IMR-90 (cell line): ENCODE measurements around the gene GSG1L. TPM values are rescaled to one million over a fixed set of nuclear protein-coding genes. Genes with fewer than 3 reads are reported as not detected.

Experiments used
- ATAC-seq: fragments of 200-7000 bp; cut with Tn5 transposase; 2 replicates; pipeline ENCODE4 v1.9.1; 2020; ENCODE audit warnings: low read depth, mild to moderate bottlenecking, moderate library complexity
- BruUV-seq: library from RNA; stranded (reverse); fragments of 400-500 nt; replicated peaks from 2 replicates; lab custom pipeline; 2021; lab: Mats Ljungman, UMichigan
- CTCF ChIA-PET: fragments of 300-600 bp; formaldehyde crosslinking; extraction: SDS; loops from one replicate; lab custom pipeline; 2021; ENCODE audit warnings: antibody characterized with exemption; lab: Yijun Ruan, JAX
- POLR2A ChIA-PET: fragments of 300-600 bp; sonication (Branson Sonifier 250); formaldehyde crosslinking; loops from one replicate; lab custom pipeline; 2022; ENCODE audit warnings: antibody characterized with exemption; ENCODE audit not compliant: unreplicated experiment; lab: Charles Lee
- DNase-seq: peaks from one replicate; pipeline ENCODE4 v3.0.0; 2013
- H2AFZ ChIP-seq: replicated peaks from 2 replicates; pipeline ENCODE3; 2013; ENCODE audit warnings: low read length, mild to moderate bottlenecking; ENCODE audit not compliant: poor library complexity
- H2AK5ac ChIP-seq: 2 replicates; pipeline ENCODE4 v1.6.1; 2013; ENCODE audit warnings: low read depth, low read length, inconsistent platforms
- H2AK9ac ChIP-seq: replicated peaks from 2 replicates; pipeline ENCODE3; 2013; ENCODE audit warnings: mild to moderate bottlenecking, low read depth, low read length, moderate library complexity; ENCODE audit not compliant: poor library complexity
- H2BK120ac ChIP-seq: 2 replicates; pipeline ENCODE4 v1.6.1; 2013; ENCODE audit warnings: low read depth, low read length, inconsistent platforms
- H2BK15ac ChIP-seq: 3 replicates; pipeline ENCODE4 v1.6.1; 2013; ENCODE audit warnings: low read depth, low read length, inconsistent platforms
- H2BK20ac ChIP-seq: 2 replicates; pipeline ENCODE4 v1.6.1; 2013; ENCODE audit warnings: low read depth, mild to moderate bottlenecking, inconsistent platforms, low read length, moderate library complexity
- H2BK5ac ChIP-seq: 2 replicates; pipeline ENCODE4 v1.6.1; 2013; ENCODE audit warnings: mild to moderate bottlenecking, low read depth, low read length, inconsistent platforms; ENCODE audit not compliant: poor library complexity, severe bottlenecking
- H3K14ac ChIP-seq: replicated peaks from 2 replicates; pipeline ENCODE4 v1.6.1; 2013; ENCODE audit warnings: low read depth, low read length, inconsistent platforms
- H3K18ac ChIP-seq: 2 replicates; pipeline ENCODE4 v1.6.1; 2013; ENCODE audit warnings: low read depth, low read length, control low read depth
- H3K23ac ChIP-seq: 2 replicates; pipeline ENCODE4 v1.6.1; 2013; ENCODE audit warnings: low read depth, low read length, inconsistent platforms
- H3K27ac ChIP-seq: 2 replicates; pipeline ENCODE4 v1.5.1; 2013; ENCODE audit warnings: mild to moderate bottlenecking, control low read depth, low read length; ENCODE audit not compliant: insufficient read depth
- H3K27me3 ChIP-seq: 2 replicates; pipeline ENCODE4 v1.6.1; 2013; ENCODE audit warnings: low read length; ENCODE audit not compliant: control insufficient read depth, insufficient read depth
- H3K36me3 ChIP-seq: 2 replicates; pipeline ENCODE4 v1.6.1; 2013; ENCODE audit warnings: low read length, mixed read lengths; ENCODE audit not compliant: control insufficient read depth, insufficient read depth
- H3K4ac ChIP-seq: 2 replicates; pipeline ENCODE4 v1.6.1; 2013; ENCODE audit warnings: low read depth, low read length, inconsistent platforms
- H3K4me1 ChIP-seq: 2 replicates; pipeline ENCODE4 v1.6.1; 2013; ENCODE audit warnings: low read length, mixed read lengths; ENCODE audit not compliant: control insufficient read depth, insufficient read depth
- H3K4me2 ChIP-seq: 2 replicates; pipeline ENCODE4 v1.6.1; 2013; ENCODE audit warnings: low read depth, mild to moderate bottlenecking, control low read depth, low read length, moderate library complexity
- H3K4me3 ChIP-seq: 2 replicates; pipeline ENCODE4 v1.5.1; 2013; ENCODE audit warnings: low read depth, mild to moderate bottlenecking, control low read depth, low read length, moderate library complexity; ENCODE audit not compliant: insufficient read depth
- H3K56ac ChIP-seq: 2 replicates; pipeline ENCODE4 v1.6.1; 2013; ENCODE audit warnings: low read length, inconsistent platforms; ENCODE audit not compliant: insufficient read depth; ENCODE audit errors: extremely low read depth
- H3K79me1 ChIP-seq, 2 experiments: 2 replicates each; pipeline ENCODE4 v1.6.1; 2013; ENCODE audit warnings: low read length in 2 of 2, inconsistent platforms in 1 of 2, low read depth in 1 of 2
- H3K9ac ChIP-seq: 2 replicates; pipeline ENCODE4 v1.6.1; 2013; ENCODE audit warnings: low read depth, low read length, control low read depth
- H3K9me1 ChIP-seq: 2 replicates; pipeline ENCODE4 v1.6.1; 2013; ENCODE audit warnings: low read length, inconsistent platforms; ENCODE audit not compliant: insufficient read depth
- H3K9me3 ChIP-seq: 2 replicates; pipeline ENCODE4 v1.6.1; 2013; ENCODE audit warnings: low read length; ENCODE audit not compliant: control insufficient read depth, insufficient read depth
- H4K20me1 ChIP-seq: 2 replicates; pipeline ENCODE4 v1.6.1; 2013; ENCODE audit warnings: low read length, inconsistent platforms; ENCODE audit not compliant: insufficient read depth
- H4K5ac ChIP-seq: 2 replicates; pipeline ENCODE4 v1.6.1; 2013; ENCODE audit warnings: mild to moderate bottlenecking, low read depth, low read length, control low read depth
- H4K8ac ChIP-seq, 2 experiments: 2 replicates each; pipeline ENCODE4 v1.6.1; 2013; ENCODE audit warnings: low read depth in 2 of 2, low read length in 2 of 2, control low read depth in 1 of 2, inconsistent platforms in 1 of 2
- H4K91ac ChIP-seq: 2 replicates; pipeline ENCODE4 v1.6.1; 2013; ENCODE audit warnings: low read depth, low read length, inconsistent platforms; ENCODE audit not compliant: insufficient read depth
- BHLHE40 ChIP-seq: fragments of 150-350 bp; IDR thresholded peaks from 2 replicates; pipeline ENCODE4 v1.6.1; 2016; ENCODE audit warnings: mild to moderate bottlenecking, low read depth, low read length
- CEBPB ChIP-seq: IDR thresholded peaks from 2 replicates; pipeline ENCODE4 v1.6.1; 2012; ENCODE audit warnings: low read depth, low read length, improper control_type of control experiment
- CHD1 ChIP-seq: IDR thresholded peaks from 2 replicates; pipeline ENCODE4 v1.6.1; 2012; ENCODE audit warnings: low read depth, low read length, improper control_type of control experiment
- CTCF ChIP-seq: conservative IDR thresholded peaks from 2 replicates; pipeline ENCODE4 v1.5.1; 2012; ENCODE audit warnings: mild to moderate bottlenecking, low read depth, low read length, improper control_type of control experiment
- ELK1 ChIP-seq: fragments of 150-350 bp; IDR thresholded peaks from 2 replicates; pipeline ENCODE4 v1.6.1; 2016; ENCODE audit warnings: low read depth, mild to moderate bottlenecking, low read length, moderate library complexity, borderline replicate concordance
- FOS ChIP-seq: fragments of 150-350 bp; IDR thresholded peaks from 2 replicates; pipeline ENCODE4 v1.6.1; 2016; ENCODE audit warnings: low read depth, low read length
- MAFK ChIP-seq: IDR thresholded peaks from 2 replicates; pipeline ENCODE4 v1.6.1; 2012; ENCODE audit warnings: low read depth, low read length, improper control_type of control experiment
- MAZ ChIP-seq: IDR thresholded peaks from 2 replicates; pipeline ENCODE4 v1.6.1; 2012; ENCODE audit warnings: low read depth, mild to moderate bottlenecking, low read length, improper control_type of control experiment, moderate library complexity, borderline replicate concordance
- NFE2L2 ChIP-seq: fragments of 150-350 bp; IDR thresholded peaks from 2 replicates; pipeline ENCODE4 v1.6.1; 2016; ENCODE audit warnings: low read depth, mild to moderate bottlenecking, low read length
- POLR2A ChIP-seq: IDR thresholded peaks from 2 replicates; pipeline ENCODE4 v1.6.1; 2012; ENCODE audit warnings: mild to moderate bottlenecking, low read depth, low read length
- RAD21 ChIP-seq: IDR thresholded peaks from 2 replicates; pipeline ENCODE4 v1.6.1; 2012; ENCODE audit warnings: low read length, improper control_type of control experiment
- RCOR1 ChIP-seq: IDR thresholded peaks from 2 replicates; pipeline ENCODE4 v1.6.1; 2012; ENCODE audit warnings: mild to moderate bottlenecking, low read length, improper control_type of control experiment; ENCODE audit not compliant: insufficient replicate concordance
- RFX5 ChIP-seq: IDR thresholded peaks from 2 replicates; pipeline ENCODE4 v1.8.0; 2012; ENCODE audit warnings: low read depth, mild to moderate bottlenecking, low read length, moderate library complexity
- SMC3 ChIP-seq: fragments of 150-350 bp; IDR thresholded peaks from 2 replicates; pipeline ENCODE4 v1.6.1; 2016; ENCODE audit warnings: low read depth, mild to moderate bottlenecking, antibody characterized with exemption, low read length, moderate library complexity
- USF2 ChIP-seq: fragments of 150-350 bp; IDR thresholded peaks from 2 replicates; pipeline ENCODE4 v1.6.1; 2017; ENCODE audit warnings: mild to moderate bottlenecking, antibody characterized with exemption, low read length, low read depth
- whole genome bisulfite sequencing, 2 experiments: methylation state at CpG; one replicate each; pipeline versions ENCODE4 v1.1.5 to v1.1.7; 2013; ENCODE audit warnings: missing lambda C conversion rate in 2 of 2; ENCODE audit not compliant: insufficient read length in 1 of 2; ENCODE audit errors: extremely low coverage in 2 of 2; 5-methylcytosine and 5-hydroxymethylcytosine counted together
- dilution Hi-C: fragments of 300-500 bp; cut with HindIII; formaldehyde crosslinking; loops from one replicate; pipeline ENCODE4 v1.14.3; 2018; ENCODE audit warnings: low sequenced_read_pairs; ENCODE audit not compliant: unreplicated experiment
- in situ Hi-C: fragments of 300-500 bp; cut with MboI; formaldehyde crosslinking; loops from 3 replicates; pipeline ENCODE4 v1.14.3; 2019; ENCODE audit warnings: low sequenced_read_pairs, inconsistent platforms, mixed read lengths
- intact Hi-C: fragments of 100-400 bp; cut with micrococcal nuclease; formaldehyde crosslinking; loops from 2 replicates; pipeline ENCODE4 v1.10.0; 2022
- polyA plus RNA-seq, 3 experiments: library from polyadenylated mRNA; depleted of rRNA; stranded (reverse); fragments of >200 nt; gene quantifications; 2 replicates each; pipeline ENCODE4 v1.2.3, GENCODE V29; 2012; ENCODE audit warnings: low replicate concordance in 1 of 3
- total RNA-seq: library from RNA; depleted of rRNA; stranded (reverse); fragments of >200 nt; gene quantifications from 2 replicates; pipeline ENCODE4 v1.2.3, GENCODE V29; 2012

The GSG1L gene
- total and polyA plus RNA-seq, 2 of the 4 experiments (the other 2 are of a cell fraction) = not detected

GRCh38 chr16:28087675-28088300, 24.3 kb upstream of the GSG1L start:
- no peaks in the 10 kb centered on the region for H3K9me3 ChIP-seq
- H4K91ac ChIP-seq = no peak overlapping the region
- H2AK5ac ChIP-seq = no peak overlapping the region
- no peak overlapping the region for H3K9ac ChIP-seq
- H3K4me1 ChIP-seq = peaks cover 6% of the 10 kb centered on the region
- in situ Hi-C loops = no loop called here
- DNase-seq = no peak
- intact Hi-C loops = no loop called here
- 88% methylated on average over 1 of the region's 7 CpGs; no CpG with 5 or more reads in 1 of the 2 experiments for WGBS, 2 experiments
- H3K4me3 ChIP-seq = no peak overlapping the region
- dilution Hi-C loops = no loop called here
- H3K36me3 ChIP-seq = no peaks in the 10 kb centered on the region
- H2AFZ ChIP-seq = no peak overlapping the region
- no peak for ATAC-seq
- H2BK5ac ChIP-seq = no peak overlapping the region
- ChIA-PET CTCF (no interaction called here), POLR2A (no interaction called here)
- no peak overlapping the region for H3K14ac ChIP-seq
- H3K4me2 ChIP-seq = no peak overlapping the region
- H4K5ac ChIP-seq = no peak overlapping the region
- H2BK20ac ChIP-seq = no peak overlapping the region
- H3K27ac ChIP-seq = no peak overlapping the region
- H3K4ac ChIP-seq = no peak overlapping the region
- no peak for TF ChIP-seq FOS
- no peak for TF ChIP-seq MAFK
- no peak for TF ChIP-seq CTCF
- TF ChIP-seq CHD1 = no peak
- no peak for TF ChIP-seq ELK1
- no peak for TF ChIP-seq CEBPB
- TF ChIP-seq MAZ = no peak
- TF ChIP-seq RAD21 = no peak
- no peak for TF ChIP-seq USF2
- TF ChIP-seq NFE2L2 = no peak
- no peak for TF ChIP-seq POLR2A
- no peak for TF ChIP-seq SMC3
- no peak for TF ChIP-seq BHLHE40
- no peak for TF ChIP-seq RFX5
- no peak for TF ChIP-seq RCOR1
- H3K79me1 ChIP-seq = peaks cover 0 to 18% of the 10 kb centered on the region in 2 experiments; a peak in 2 of 4 replicates
- no peaks in the 10 kb centered on the region for H3K27me3 ChIP-seq
- H4K20me1 ChIP-seq = peaks cover 20% of the 10 kb centered on the region
- BruUV-seq = no TSS peak
- H3K18ac ChIP-seq = no peak overlapping the region
- H3K23ac ChIP-seq = no peak overlapping the region
- no peak overlapping the region for H2AK9ac ChIP-seq
- no peak overlapping the region for H2BK120ac ChIP-seq
- no peak overlapping the region for H4K8ac ChIP-seq
- H2BK15ac ChIP-seq = no peak overlapping the region
- no peak overlapping the region for H3K56ac ChIP-seq
- peaks cover 15% of the 10 kb centered on the region for H3K9me1 ChIP-seq
